HuH-7 (cell line): ENCODE measurements around the gene CFD.

Source experiments
- DNase-seq: peaks from one replicate; pipeline ENCODE4 v3.0.0; 2011; ENCODE audit warnings: low spot score

Gene CFD

GRCh38 chr19:906480-906879, 47.0 kb downstream of the CFD start:
- DNase-seq: no peak

- DNase-seq: no peak
Measured at GRCh38 chr19:907183-907853, 47.9 kb downstream of the CFD start.

- no peak for DNase-seq
Measured at GRCh38 chr19:911197-912033, 52.0 kb downstream of the CFD start.

GRCh38 chr19:912181-913079, 53.0 kb downstream of the CFD start:
- DNase-seq: peak; percentile 60
